GM21529 (cell line): Measurements from ENCODE around the gene FJX1.
"Not testable (repeated sequence)": the region's sequence is repeated elsewhere in the genome, so short reads cannot be mapped to it uniquely, and the experiment has no call there.

ENCODE experiments used
- ATAC-seq: cut with Tn5 transposase; IDR thresholded peaks from one replicate; pipeline ENCODE4 v1.9.1; 2021; ENCODE audit not compliant: unreplicated experiment

Gene FJX1

GRCh38 chr11:35629914-35630313 is 11.7 kb downstream of the FJX1 start:
- no peak for ATAC-seq

- ATAC-seq = no peak
Observed at GRCh38 chr11:35631891-35632290, 13.6 kb downstream of the FJX1 start.

GRCh38 chr11:35632301-35632700 is 14.0 kb downstream of the FJX1 start:
- no peak for ATAC-seq

GRCh38 chr11:35633827-35634423 is 15.7 kb downstream of the FJX1 start:
- no peak for ATAC-seq

- ATAC-seq = no peak
Observed at GRCh38 chr11:35635933-35636332, 17.7 kb downstream of the FJX1 start.

GRCh38 chr11:35639591-35640179 is 21.4 kb downstream of the FJX1 start:
- ATAC-seq = no peak

- ATAC-seq = no peak
Observed at GRCh38 chr11:35641171-35641897, 23.1 kb downstream of the FJX1 start.

- ATAC-seq = no peak
Observed at GRCh38 chr11:35641964-35642363, 23.7 kb downstream of the FJX1 start.

GRCh38 chr11:35647421-35648093 is 29.3 kb downstream of the FJX1 start:
- no peak for ATAC-seq

GRCh38 chr11:35650006-35650405 is 31.7 kb downstream of the FJX1 start:
- ATAC-seq = no peak

- no peak for ATAC-seq
Observed at GRCh38 chr11:35650467-35650866, 32.2 kb downstream of the FJX1 start.

GRCh38 chr11:35651263-35651662 is 33.0 kb downstream of the FJX1 start:
- ATAC-seq = no peak

GRCh38 chr11:35652786-35653185 is 34.5 kb downstream of the FJX1 start:
- not testable (repeated sequence) for ATAC-seq

- ATAC-seq = no peak
Observed at GRCh38 chr11:35654711-35655110, 36.5 kb downstream of the FJX1 start.

GRCh38 chr11:35655254-35655653 is 37.0 kb downstream of the FJX1 start:
- ATAC-seq = no peak

GRCh38 chr11:35655856-35656255 is 37.6 kb downstream of the FJX1 start:
- ATAC-seq = no peak

- ATAC-seq = no peak
Observed at GRCh38 chr11:35658020-35658948, 40.0 kb downstream of the FJX1 start.

GRCh38 chr11:35661534-35661933 is 43.3 kb downstream of the FJX1 start:
- no peak for ATAC-seq

GRCh38 chr11:35662061-35662648 is 43.9 kb downstream of the FJX1 start:
- peak; percentile 41 for ATAC-seq

- peak; percentile 92 for ATAC-seq
Observed at GRCh38 chr11:35662649-35663407, 44.6 kb downstream of the FJX1 start, which contains the start of gene TRIM44. TRIM44 (plus strand) TSS chr11:35662775; CDS start chr11:35663112, 337 bp downstream.
